ENCODE measurements around the gene FAP.
A peak's percentile ranks its signal among the peaks of the same experiment; 100 is the strongest.

Gene FAP

GRCh38 chr2:162123806-162124758 lies 119.2 kb downstream of the FAP start:
- Histone ChIP-seq H3K79me2 (ENCODE audit: control insufficient read depth, insufficient read depth, low read length) (no peaks in the 10 kb centered on the region), H2BK5ac (ENCODE audit: low read length) (no peak overlapping the region), H3K4me2 (ENCODE audit: low read length) (no peak overlapping the region), H3K56ac (ENCODE audit: low read length) (no peak overlapping the region), H3K9ac (ENCODE audit: low read length) (no peak overlapping the region), H2BK120ac (ENCODE audit: low read depth, low read length) (no peak overlapping the region), H2BK15ac (replicated peaks; ENCODE audit: low read depth) (no peak overlapping the region), H3K27ac (ENCODE audit: low read depth, low read length) (no peak overlapping the region), H4K5ac (ENCODE audit: low read length) (no peak overlapping the region), H3K4me1 (ENCODE audit: control insufficient read depth, low read depth, low read length) (no peaks in the 10 kb centered on the region), H3K79me1 (ENCODE audit: low read length) (no peaks in the 10 kb centered on the region), H3K23ac (ENCODE audit: low read length) (no peak overlapping the region), H4K8ac (ENCODE audit: low read depth, low read length) (no peak overlapping the region), H3K27me3 (ENCODE audit: insufficient read depth, low read length, poor library complexity) (no peaks in the 10 kb centered on the region), H3K4me3 (ENCODE audit: low read length) (no peak overlapping the region), H3K36me3 (ENCODE audit: control insufficient read depth, insufficient read depth, low read length) (no peaks in the 10 kb centered on the region), H3K4ac (ENCODE audit: low read depth, low read length) (no peak overlapping the region), H2AK5ac (ENCODE audit: low read length) (no peak overlapping the region), H3K18ac (ENCODE audit: low read length) (no peak overlapping the region)
- WGBS (ENCODE audit: extremely low coverage, insufficient coverage, low lambda C conversion rate), result no CpG with 5 or more reads among the region's 9 CpGs
- peak; percentile 60 for DNase-seq

Data from mesendoderm (in vitro differentiated cells).